Colon (tissue), 2 donors: ENCODE measurements around the gene SMURF1.

Experiments used
- FAIRE-seq: peaks from 2 replicates; lab custom pipeline; 2012; peaks lifted over from hg19 to GRCh38; lab: Jason Lieb, UNC
- donor health status: control.
- donor health status: control.

The SMURF1 gene

GRCh38 chr7:99098286-99098823 lies 45.6 kb downstream of the SMURF1 start:
- FAIRE-seq, result no peak

DNA sequence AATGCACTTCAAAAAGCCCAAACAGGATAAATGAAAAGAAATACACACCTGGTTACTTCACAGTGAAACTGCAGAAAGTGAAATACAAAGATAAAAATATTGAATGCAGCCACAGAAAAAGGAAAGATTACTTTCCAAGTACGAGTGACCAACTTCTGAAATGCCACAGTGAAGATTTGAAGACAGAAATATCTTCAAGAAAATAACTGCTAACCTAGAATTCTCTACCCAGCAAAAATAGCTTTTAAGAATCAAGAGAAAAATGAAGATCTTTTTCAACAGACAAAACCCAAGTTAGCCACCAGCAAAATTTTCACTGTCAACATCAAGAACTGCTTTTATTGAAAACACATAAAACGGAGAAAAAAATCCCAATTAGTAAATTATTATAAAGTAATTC lies 46.2 kb downstream of the SMURF1 start:
- FAIRE-seq, result no peak

- FAIRE-seq, result no peak
Measured at GRCh38 chr7:99096124-99096887, 47.6 kb downstream of the SMURF1 start.

- FAIRE-seq, result no peak
Measured at GRCh38 chr7:99095698-99096097, 48.2 kb downstream of the SMURF1 start.

- no peak for FAIRE-seq
Measured at GRCh38 chr7:99094401-99094800, 49.5 kb downstream of the SMURF1 start.

DNA sequence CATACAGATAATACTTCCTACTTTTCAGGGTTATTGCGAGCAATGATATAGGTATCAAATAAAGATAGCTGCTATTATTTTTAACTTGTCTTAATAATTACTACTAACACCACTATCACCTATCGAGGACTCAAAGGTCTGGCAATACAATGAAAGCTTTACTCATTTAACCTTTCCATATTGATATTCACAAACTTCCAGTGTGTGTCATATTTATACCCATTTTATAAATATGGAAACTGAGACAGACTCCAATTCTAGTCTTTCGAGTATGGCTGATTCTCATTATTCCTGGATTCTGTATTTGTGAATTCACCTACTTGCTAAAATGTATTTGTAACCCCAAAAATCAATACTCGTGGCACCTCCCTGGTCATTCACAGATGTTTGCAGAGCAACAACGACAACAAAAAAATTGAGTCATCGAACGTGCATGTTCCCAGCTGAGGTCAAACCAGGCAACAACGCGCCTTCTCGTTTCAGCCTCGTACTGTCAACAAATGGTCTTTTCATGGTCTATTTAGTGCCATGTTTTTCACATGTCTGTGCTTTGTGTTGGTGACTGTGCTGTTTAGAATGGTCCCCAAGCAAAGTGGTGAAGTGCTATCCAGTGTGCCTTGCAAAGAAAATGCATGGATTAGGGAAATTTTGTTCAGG lies 51.7 kb downstream of the SMURF1 start:
- FAIRE-seq, result no peak

DNA sequence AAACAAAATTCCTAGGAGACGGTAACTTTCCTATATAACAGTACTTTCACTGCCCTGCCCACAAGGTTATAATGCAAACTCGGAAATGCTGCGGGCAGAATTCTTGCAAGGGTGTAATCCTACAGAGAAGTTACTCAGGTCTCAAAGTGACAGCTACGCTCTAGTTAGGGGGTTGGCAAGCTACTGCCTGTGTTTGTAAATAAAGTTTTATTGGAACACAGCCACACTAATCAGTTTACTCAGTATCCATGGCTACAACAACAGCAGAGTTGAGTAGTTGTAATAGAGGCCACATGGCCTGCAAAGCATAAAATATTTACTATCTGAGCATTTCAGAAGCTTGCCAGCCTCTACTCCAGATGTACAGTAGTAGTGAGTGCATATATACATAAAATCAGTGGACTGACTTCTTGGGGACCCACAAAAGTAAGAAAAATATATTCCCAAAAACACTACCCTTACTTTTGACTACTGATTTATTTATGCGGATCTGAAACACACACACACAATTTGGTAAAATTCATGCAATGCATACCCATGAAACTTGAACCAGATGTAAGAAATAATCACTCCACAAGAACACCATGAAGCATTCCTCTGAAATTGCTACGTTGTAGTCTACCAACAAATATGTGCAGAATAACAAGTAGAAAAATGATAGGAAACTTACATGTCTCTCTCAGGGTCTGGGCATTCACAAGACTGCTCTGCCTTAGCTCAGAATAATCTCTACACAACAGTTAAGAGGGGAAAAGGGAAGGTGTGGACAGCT lies 53.0 kb downstream of the SMURF1 start:
- no peak for FAIRE-seq

DNA sequence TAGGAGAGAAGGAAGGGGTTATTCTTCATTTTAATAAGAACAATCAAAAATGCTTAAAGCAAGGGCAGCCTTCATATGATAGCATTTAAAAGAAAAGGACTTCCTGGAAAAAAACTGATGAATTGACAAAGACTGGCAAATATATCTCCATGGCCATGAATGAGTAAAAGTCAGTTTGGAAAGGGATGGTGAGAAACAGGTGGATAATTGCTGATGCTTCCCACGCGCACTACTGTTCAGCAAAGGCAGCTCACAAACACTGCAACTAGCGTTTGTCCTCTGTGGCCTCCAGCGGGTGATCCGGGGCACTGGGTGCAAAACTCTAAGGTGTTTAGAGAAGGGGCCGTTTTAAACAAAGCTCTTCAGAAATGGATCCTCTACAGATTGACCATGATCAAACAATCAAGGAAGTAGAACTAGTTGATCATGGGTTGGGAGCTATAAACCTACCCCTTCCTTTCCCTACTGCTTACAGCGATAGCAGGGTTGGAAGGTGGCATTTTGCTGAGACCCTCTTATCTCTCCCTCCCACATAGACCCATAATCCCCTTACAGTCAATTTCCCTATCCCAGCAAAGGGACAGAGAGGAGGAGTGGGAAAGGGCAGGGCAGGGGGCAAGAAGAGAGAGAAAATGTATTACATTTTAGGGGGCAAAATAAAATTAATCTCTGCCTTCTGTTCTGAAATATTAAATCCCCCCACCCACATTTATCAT lies 53.8 kb downstream of the SMURF1 start:
- FAIRE-seq, result no peak

- FAIRE-seq, result no peak
Measured at GRCh38 chr7:99086944-99087343, 57.0 kb downstream of the SMURF1 start.

DNA sequence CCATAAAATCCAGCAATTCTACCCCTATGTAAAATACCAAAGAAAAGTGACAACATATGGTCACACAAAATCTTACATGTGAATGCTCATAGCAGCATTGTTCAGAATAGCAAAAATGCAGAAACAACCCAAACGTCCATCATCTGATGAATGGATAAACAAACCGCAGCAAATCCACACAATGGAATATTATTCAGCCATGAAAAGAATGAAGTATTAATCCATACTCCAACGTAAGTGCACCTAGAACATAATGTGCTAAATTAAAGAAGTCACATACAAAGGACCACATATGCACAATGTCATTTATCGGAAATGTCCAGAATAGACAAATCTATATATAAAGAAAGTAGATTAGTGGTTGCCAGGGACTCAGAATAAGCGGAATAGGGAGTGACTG lies 57.4 kb downstream of the SMURF1 start:
- no peak for FAIRE-seq

- FAIRE-seq, result no peak
Measured at GRCh38 chr7:99083733-99084132, 60.2 kb downstream of the SMURF1 start.

DNA sequence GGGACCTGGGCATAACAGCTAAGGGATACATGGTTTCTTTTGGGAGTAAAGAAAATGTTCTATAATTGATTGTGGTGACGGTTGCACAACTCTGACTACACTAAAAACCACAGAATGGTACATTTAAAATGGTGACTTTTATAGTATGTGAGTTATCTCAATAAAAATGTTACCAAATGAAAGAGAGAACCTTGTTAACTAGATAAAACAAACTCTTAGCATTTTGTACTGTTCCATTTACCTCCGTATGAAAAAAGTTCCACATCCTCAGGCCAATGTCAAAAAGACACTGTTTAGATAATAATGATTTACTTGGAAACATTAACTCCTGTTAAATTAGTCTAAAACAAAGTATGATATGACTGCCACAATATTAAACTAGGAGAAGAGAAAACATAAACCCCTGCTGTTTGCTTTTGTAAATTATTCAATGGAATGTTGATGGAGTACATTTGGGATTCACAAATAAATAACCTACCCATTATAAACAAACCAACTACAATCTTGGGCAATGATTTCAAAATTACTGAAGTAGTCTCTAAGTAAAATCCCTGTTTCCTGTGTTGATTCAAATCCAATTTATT lies 60.7 kb downstream of the SMURF1 start:
- no peak for FAIRE-seq

GRCh38 chr7:99080679-99081078 lies 63.2 kb downstream of the SMURF1 start:
- no peak for FAIRE-seq

DNA sequence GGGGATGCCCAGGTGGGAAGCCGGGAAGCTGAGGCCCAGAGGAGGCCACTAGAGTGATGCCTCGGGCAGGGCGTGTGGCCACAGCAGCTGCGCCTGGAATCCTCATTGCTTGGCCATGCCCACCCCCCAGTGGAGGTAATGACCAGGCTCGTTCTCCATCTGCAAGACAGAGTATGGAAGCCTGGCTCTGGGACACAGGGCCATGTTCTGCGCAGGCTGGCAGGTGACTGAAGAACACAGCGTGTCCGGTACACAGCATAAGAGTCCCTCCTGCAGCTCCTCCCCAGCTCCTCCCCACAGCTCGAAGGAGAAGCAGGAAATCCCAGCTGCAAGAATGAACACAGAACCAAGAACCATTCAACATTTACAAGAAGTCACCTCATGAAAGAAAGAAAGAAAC lies 64.8 kb downstream of the SMURF1 start:
- FAIRE-seq, result no peak

DNA sequence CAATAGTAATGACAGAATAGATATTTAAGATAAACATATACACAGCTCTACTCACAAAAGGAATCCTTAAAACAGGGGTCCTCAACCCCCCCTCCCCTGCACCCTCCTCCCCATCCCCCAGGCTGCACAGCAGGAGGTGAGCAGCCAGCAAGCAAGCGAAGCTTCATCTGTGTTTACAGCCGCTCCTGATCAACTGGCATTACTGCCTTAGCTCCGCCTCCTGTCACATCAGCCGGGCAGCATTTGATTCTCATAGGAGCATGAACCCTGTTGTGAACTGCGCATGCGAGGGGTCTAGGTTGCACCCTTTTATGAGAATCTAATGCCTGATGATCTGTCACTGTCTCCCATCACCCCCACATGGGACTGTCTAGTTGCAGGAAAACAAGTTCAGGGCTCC lies 65.5 kb downstream of the SMURF1 start:
- FAIRE-seq, result no peak

- FAIRE-seq, result no peak
Measured at GRCh38 chr7:99076615-99077014, 67.3 kb downstream of the SMURF1 start.

- FAIRE-seq, result no peak
Measured at GRCh38 chr7:99073839-99074446, 70.0 kb downstream of the SMURF1 start.

DNA sequence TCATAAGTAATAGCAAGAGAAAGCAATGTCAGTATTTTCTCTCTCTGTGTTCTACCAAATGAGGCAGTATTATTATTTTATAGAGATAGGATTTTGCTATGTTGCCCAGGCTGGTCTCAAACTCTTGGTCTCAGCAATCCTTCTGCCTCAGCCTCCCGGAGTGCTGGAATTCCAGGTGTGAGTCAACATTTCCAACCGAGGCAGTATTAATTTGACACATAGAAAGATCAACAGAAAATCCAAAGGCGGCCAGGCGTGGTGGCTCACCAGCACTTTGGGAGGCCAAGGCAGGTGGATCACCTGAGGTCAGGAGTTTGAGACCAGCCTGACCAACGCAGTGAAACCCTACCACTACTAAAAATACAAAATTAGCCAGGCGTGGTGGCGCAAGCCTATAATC lies 71.8 kb downstream of the SMURF1 start:
- no peak for FAIRE-seq

DNA sequence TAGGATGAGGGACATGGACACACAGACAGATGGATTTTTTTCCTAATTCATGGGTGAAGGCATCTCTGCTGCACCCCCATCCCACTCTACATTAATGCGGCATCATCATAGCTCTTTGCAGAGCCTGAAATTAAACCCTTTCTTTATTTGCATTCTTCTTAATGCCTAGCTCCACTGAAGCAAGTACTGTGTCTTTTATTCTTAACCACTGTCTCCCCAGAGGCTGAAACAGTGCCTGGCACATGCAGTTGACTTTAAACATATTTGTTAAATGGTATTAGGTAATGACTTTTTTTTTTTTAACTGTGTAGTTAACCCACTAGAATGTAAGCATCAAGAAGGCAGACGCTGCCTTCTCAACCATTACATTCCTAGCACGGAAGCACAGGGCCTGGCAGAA lies 73.5 kb downstream of the SMURF1 start:
- FAIRE-seq, result no peak

DNA sequence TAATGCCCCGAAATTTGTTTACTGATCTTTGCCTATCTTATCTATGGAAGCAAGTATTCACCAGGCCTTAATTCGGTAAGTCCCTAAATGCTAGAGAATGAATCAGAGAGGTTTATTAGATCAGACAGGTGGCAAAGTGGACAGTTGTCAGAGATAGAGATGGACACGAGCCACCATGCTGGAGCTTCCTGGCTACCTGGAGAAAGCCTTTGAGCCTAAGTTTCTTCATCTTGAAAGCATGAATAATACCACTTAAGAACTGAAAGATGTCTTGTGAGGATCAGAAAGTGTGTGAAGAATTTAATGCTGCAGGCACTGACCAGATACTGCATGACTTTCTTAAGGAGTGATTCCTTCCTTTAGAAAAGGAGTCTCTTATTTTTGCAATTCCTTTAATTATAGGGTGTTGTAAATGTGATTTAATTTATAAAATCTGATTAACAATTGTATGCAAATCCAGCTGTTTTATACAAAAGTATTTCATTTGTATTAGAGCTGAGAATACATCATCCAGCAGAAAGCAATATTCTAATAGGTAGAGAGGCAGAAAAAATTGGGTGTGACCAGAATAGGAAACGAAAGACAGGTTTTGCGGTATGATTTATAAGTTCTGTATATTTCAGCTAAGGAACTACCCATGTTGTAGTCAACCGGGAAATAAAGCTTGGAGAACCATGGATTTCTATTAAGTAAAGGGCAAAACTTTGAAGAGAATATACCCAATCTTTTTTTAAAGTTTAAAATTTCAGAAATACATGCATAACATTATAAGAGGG lies 82.7 kb downstream of the SMURF1 start:
- FAIRE-seq, result no peak

DNA sequence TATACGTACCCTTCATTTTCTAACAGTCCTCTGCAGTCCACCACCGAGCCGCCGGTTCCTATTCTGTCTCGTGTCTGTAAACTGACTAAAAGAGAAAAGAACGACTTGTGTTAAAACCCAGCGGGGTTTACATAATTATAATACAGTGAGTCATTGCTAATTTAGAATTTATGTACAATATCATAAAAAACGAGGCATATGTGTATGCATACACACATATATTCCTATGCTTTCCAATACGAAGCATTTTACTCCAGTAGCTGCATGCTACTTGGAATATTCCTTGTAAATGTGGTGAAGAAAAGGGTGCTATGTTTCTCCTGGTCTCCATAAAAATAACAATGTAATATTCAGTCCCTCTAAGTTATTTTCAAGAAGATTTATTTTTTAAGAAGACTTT lies 89.1 kb downstream of the SMURF1 start:
- no peak for FAIRE-seq
